DMS153 treated with DMSO at 0.1 percent for 48 hours (cell line): ENCODE data around the gene MYO3B.

Source experiments
- DNase-seq: peaks from one replicate; lab custom pipeline; 2025; ENCODE audit not compliant: unreplicated experiment; lab: John Stamatoyannopoulos, UW

Gene MYO3B

GRCh38 chr2:170362871-170363631 is 185.1 kb downstream of the MYO3B start:
- DNase-seq, result no peak

GRCh38 chr2:170365003-170365402 is 187.1 kb downstream of the MYO3B start:
- no peak for DNase-seq

DNA sequence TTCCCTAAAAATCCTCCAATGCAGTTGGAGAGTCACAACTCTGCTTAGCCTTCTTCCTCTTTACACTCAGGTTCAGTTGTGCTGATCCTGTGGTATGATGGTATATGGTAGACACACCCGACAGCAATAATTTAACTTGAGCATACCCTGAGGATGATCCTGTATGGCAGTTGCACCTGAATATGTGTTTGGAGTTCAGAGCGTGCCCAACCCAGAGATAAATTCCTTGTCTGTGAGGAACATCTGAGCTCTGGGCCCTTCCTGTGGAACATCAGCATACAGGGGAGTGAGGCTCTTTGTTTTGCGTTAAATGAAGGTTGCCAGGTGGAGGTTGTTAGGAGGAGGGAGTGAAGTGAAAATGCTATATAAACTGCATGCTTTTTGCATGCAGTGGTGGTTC is 187.7 kb downstream of the MYO3B start:
- no peak for DNase-seq

DNA sequence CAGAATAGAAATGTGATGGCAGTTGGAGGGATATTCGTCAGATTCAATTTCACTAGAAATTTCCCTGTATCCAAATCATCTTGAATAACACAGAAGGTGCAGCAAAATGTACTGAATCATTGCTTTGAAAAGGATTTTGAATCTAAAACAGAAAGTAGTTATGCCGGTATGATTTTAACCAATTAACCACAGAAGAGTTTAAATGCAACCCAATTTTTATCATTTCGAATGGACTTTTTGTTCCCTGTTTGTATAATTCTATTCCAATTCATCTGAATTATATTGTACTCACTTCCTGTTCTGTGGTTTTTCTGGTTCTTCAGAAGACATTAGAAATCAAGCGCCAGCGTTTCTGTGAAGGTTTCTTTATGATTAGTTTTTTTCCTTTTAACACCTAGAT is 190.4 kb downstream of the MYO3B start:
- DNase-seq, result no peak

DNA sequence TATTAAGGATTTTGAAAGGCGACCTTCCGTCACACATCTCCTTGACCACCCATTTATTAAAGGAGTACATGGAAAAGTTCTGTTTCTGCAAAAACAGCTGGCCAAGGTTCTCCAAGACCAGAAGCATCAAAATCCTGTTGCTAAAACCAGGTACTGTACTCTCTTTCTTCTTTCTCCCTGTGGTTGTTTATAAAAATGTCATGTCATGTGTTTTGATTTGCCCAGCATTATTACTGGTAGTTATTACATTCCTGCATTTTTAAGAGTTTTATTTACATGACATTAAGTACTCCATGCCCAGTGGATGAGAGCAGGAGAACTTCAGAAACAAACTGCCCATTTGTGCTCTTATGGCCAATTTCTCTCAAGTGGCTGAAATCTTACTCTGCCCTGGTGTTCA is 191.3 kb downstream of the MYO3B start:
- DNase-seq, result no peak

- DNase-seq, result peak; percentile 27
Measured at GRCh38 chr2:170369894-170370293, 191.9 kb downstream of the MYO3B start.

DNA sequence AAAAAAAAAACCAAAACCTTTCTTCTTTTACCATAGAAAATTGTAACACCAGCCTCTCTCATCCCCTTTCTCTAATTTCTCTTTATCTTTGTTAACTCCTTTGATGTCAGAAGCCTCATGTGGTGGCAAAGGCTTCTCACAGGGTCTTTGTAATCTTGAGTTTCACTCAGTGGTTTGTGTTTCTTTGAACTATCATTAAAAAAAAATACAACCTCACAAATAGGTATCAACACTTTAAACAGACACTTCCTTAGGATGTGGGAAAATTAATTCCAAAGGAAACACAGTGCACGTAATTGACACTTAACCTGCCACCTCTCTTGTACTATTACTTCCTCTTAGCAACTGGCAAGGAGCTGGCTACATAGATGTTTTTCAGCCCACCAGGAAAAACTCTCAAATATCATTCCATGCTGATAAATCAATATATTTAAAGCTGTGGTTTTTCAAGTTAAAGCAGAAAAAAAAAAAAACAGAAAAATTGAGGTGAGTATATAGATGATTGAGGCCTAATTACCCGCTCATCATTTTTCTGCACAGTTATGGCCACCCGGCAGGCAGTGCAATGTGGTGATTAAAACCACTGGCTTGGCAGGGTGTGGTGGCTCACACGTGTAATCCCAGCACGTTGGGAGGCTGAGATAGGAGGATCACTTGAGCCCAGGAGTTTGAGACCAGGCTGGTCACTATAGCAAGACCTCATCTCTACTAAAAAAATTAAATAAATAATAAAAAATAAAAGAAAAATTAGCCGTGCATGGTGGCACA is 193.5 kb downstream of the MYO3B start:
- no peak for DNase-seq

DNA sequence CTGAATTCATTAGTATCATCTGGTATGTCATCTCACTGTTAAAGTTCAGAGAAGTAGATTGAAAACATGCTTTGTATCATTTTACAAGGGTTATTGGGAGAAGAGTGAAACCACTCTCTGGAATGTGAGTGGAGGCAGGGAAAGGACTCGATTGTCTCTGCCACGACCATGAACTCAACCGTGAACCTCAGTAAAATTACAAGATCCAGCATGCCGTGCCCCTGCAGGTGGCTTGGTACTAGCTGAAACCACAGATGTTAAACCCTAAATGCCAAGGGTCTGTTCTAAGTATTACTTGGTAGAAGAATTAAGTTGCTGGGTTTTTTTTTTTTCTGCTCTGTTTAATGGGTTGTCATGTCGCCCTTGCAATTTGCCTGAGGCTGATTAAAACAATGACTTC is 197.2 kb downstream of the MYO3B start:
- DNase-seq, result no peak

DNA sequence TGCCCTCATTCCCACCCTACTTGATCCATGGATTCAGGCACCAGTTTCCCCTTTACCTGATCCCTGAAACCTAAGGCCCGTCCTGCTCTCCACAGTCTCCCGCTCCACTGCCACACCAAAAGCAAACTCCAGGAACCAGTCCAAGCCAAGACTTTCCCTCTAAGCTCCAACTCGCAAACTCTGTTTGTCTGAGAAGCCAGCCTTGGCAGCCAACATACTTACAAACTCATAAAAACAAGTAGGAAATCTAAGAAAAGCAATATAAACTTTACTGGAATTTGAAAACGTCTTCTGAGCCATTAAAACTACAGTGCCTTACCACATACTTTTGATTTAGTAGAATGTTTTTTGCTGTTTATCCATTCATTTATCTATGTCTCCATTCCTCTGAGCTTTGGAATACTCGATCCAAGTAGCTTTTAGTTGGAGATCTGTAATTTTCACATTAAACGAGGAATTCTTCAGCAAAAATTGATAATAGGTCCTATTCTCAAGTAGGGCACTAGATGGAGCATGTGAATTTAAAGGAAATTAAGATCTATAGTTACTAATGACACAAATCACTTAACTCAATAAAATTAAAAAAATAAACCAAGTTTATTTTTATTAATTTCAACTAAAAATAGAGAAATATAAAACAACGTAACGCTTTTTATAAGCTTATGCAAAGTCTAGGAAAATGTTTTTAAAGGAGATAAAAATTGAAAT is 199.7 kb downstream of the MYO3B start:
- no peak for DNase-seq

DNA sequence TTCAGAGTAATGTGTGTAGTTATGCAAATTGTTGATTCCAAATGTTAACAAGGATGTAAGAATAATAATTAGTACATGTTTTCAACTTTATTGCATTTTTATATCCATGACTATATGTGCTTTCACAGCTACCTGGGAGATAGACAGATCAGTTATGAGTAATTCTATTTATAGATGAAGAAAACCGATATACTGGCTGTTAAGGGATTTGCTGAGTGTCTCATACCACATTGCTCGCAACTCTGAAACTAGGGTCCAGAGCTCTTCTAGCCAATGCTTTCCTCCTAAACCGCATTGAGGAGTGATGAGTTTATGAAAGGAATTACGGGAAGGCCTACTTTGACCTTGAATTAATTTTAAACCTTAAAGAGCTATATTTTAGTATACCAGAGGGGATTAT is 202.3 kb downstream of the MYO3B start:
- DNase-seq, result no peak

DNA sequence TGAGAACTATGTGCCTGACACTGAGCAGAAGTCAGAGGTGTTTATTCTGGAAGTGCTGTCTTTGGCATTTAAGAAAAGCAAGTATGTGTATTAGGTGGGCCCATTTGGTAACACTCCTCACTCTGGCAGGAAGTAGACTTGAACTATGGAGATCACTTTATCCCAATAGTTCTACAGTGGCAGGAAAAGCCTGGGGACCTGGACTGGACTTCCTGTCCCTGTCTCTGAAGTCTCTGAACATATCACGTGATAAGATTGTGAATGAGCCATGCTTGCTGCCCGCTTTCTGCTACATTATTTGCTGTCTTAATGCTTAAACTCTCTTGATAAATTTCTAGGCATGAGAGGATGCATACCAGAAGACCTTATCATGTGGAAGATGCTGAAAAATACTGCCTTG is 203.7 kb downstream of the MYO3B start:
- DNase-seq, result no peak

GRCh38 chr2:170386554-170386953 is 208.6 kb downstream of the MYO3B start:
- DNase-seq, result no peak

DNA sequence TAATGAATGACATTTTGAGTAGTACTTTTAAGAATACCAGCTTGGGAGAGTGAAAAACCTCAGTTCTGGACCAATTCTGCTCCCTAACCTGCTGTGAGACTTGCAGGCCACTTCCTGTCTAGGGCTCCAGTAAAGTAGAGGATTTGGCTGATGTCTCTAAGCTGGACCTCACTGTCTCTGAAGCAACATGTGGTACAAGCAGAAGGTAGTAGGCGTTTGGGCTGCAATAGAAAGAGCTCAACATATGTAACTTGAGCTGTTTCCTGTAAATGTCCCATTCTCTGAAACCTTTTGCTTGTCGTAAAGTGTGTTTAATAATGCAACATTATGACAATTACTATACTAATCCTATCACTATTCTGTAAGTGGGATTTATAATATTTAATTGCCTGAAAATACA is 213.1 kb downstream of the MYO3B start:
- no peak for DNase-seq

DNA sequence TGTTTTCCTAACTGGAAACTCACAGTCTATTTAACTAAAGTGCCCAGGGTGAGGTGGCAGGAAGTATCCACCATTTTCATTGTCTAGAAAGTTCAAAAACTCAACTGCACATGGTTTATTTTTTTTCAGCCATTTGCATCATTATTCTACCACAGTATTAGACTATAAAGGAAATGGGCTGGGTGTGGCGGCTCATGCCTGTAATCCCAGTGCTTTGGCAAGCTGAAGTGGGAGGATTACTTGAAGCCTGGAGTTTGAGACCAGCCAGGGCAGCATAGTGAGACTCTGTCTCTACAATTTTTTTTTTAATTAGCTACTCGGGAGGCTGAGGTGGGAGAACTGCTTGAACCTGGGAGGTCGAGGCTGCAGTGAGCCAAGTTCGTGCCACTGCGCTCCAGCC is 213.8 kb downstream of the MYO3B start:
- no peak for DNase-seq

- no peak for DNase-seq
Measured at GRCh38 chr2:170393861-170394498, 216.0 kb downstream of the MYO3B start.

GRCh38 chr2:170394641-170395387 is 216.9 kb downstream of the MYO3B start:
- DNase-seq, result no peak

GRCh38 chr2:170396799-170397459 is 219.0 kb downstream of the MYO3B start:
- DNase-seq, result peak; percentile 25

DNA sequence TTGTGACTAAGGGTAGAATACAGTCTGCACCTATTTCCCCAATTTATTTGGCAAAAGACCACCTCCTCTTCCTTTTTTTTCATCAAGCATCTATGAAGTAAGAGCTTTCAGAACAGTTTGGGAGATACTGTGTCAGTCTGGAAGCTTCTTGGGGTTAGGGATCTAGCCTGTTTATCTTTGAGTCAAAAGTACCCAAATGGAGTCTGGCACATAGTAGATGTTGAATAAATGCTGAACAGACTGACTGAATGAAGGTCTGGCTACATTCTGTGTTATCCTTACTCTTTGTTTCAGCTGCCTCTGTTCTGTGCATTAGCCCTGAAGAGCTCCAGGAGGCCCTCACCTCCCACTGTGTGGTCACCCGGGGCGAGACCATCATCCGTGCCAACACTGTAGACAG is 223.2 kb downstream of the MYO3B start:
- no peak for DNase-seq

GRCh38 chr2:170404846-170405245 is 226.9 kb downstream of the MYO3B start:
- DNase-seq, result no peak

- DNase-seq, result no peak
Measured at GRCh38 chr2:170405326-170405725, 227.4 kb downstream of the MYO3B start.
